Right lobe of liver (tissue), 4 donors: ENCODE measurements around the gene YBX2.

Experiments used
- CTCF ChIP-seq, 4 donors: fragments of 200-600 bp in 3 of 4; fragments of 450-650 bp in 1 of 4; IDR thresholded peaks; one replicate each; pipeline versions ENCODE4 v1.5.1 to v1.8.0; 2016 to 2022; ENCODE audit warnings: antibody characterized with exemption in 4 of 4, mild to moderate bottlenecking in 2 of 4
- POLR2A ChIP-seq: fragments of 450-650 bp; IDR thresholded peaks from one replicate; pipeline ENCODE4 v1.6.1; 2017; ENCODE audit warnings: antibody characterized with exemption, mild to moderate bottlenecking
- donor health status: DM: no; HTN: no; CAD: no.
- donor health status: DM: no; HTN: no; CAD: no.
- donor health status: DM: no; HTN: yes; CAD: no.

GRCh38 chr17:7243453-7243729 is 51.0 kb downstream of the YBX2 start:
- TF ChIP-seq CTCF (IDR thresholded peaks at IDR 0.05) (no peak), POLR2A (no peak)
